B cell (primary cell): ENCODE data around the gene RCN2.

ENCODE experiments used
- EZH2 ChIP-seq: IDR thresholded peaks from 2 replicates; pipeline ENCODE4 v1.6.1; 2012; ENCODE audit warnings: borderline replicate concordance, low read depth, mild to moderate bottlenecking, moderate library complexity, low read length; ENCODE audit not compliant: insufficient read depth, poor library complexity, severe bottlenecking
- TF ChIP-seq, protein P1 (sequence below): fragments of 200-600 bp; IDR thresholded peaks from one replicate; pipeline ENCODE4 v1.8.0; 2022; ENCODE audit warnings: antibody characterized with exemption, mild to moderate bottlenecking

DNA sequence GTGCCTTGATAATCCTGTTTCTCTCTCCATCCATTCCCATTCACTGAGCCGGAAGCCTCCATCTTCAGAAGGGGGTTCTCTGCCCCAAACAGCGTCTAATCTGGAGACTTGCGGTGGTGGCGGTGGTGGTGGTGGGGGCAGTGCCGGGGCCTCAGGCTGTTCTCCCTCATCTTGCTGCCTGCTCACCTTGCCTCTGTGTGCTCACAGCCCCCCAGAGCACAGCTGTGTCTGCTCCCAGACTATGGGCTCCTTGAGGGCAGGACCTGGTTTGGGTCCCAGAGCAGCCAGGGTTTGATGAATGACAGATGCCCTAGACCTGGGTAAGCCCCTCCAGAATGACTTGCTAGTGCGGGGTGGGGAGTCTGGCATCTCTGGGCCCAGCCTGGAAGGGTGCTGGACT, 62.9 kb downstream of the RCN2 start:
- TF ChIP-seq, protein P1, sequence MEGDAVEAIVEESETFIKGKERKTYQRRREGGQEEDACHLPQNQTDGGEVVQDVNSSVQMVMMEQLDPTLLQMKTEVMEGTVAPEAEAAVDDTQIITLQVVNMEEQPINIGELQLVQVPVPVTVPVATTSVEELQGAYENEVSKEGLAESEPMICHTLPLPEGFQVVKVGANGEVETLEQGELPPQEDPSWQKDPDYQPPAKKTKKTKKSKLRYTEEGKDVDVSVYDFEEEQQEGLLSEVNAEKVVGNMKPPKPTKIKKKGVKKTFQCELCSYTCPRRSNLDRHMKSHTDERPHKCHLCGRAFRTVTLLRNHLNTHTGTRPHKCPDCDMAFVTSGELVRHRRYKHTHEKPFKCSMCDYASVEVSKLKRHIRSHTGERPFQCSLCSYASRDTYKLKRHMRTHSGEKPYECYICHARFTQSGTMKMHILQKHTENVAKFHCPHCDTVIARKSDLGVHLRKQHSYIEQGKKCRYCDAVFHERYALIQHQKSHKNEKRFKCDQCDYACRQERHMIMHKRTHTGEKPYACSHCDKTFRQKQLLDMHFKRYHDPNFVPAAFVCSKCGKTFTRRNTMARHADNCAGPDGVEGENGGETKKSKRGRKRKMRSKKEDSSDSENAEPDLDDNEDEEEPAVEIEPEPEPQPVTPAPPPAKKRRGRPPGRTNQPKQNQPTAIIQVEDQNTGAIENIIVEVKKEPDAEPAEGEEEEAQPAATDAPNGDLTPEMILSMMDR = no peak
- TF ChIP-seq EZH2 = no peak
